Panc1 (cell line): ENCODE results near the gene HMCN2. TPM values are rescaled to one million over a fixed set of nuclear protein-coding genes. Genes with fewer than 3 reads are reported as not detected.

Experiments
- ATAC-seq: fragments of 200-7000 bp; cut with Tn5 transposase; 2 replicates; pipeline ENCODE4 v1.9.1; 2020; ENCODE audit warnings: mild to moderate bottlenecking, moderate library complexity
- BruUV-seq: library from RNA; stranded (reverse); fragments of 400-500 nt; replicated peaks from 2 replicates; lab custom pipeline; 2021; lab: Mats Ljungman, UMichigan
- CTCF ChIA-PET: fragments of 300-600 bp; sonication (Branson Sonifier 250); formaldehyde crosslinking; loops from one replicate; lab custom pipeline; 2022; ENCODE audit warnings: antibody characterized with exemption; lab: Charles Lee
- POLR2A ChIA-PET: fragments of 300-600 bp; sonication (Branson Sonifier 250); formaldehyde crosslinking; loops from one replicate; lab custom pipeline; 2022; ENCODE audit warnings: antibody characterized with exemption; lab: Charles Lee
- DNase-seq: peaks from one replicate; pipeline ENCODE4 v3.0.0-alpha.2; 2010; ENCODE audit warnings: low read depth, low spot score
- H3K27ac ChIP-seq: 2 replicates; pipeline ENCODE4 v1.5.1; 2011; ENCODE audit warnings: mild to moderate bottlenecking, low read length, inconsistent platforms
- H3K27me3 ChIP-seq: fragments of 200-500 bp; sonication (Bioruptor generic); 2 replicates; pipeline ENCODE4 v1.6.0; 2014; ENCODE audit warnings: low read length, inconsistent platforms; ENCODE audit not compliant: control insufficient read depth, insufficient read depth
- H3K36me3 ChIP-seq: fragments of 200-500 bp; sonication (Bioruptor generic); 2 replicates; pipeline ENCODE4 v1.5.1; 2014; ENCODE audit warnings: inconsistent platforms, mild to moderate bottlenecking, low read length, moderate library complexity; ENCODE audit not compliant: control insufficient read depth, insufficient read depth
- H3K4me1 ChIP-seq: 2 replicates; pipeline ENCODE4 v1.5.1; 2011; ENCODE audit warnings: inconsistent platforms, mild to moderate bottlenecking, low read length, moderate library complexity; ENCODE audit not compliant: control insufficient read depth, insufficient read depth
- H3K4me3 ChIP-seq, 2 experiments: 2 replicates each; pipeline ENCODE4 v1.5.1; 2011 to 2012; ENCODE audit warnings: low read depth in 2 of 2, low read length in 2 of 2, mild to moderate bottlenecking in 2 of 2, inconsistent platforms in 1 of 2, moderate library complexity in 1 of 2
- H3K9me3 ChIP-seq: fragments of 200-500 bp; sonication (Bioruptor generic); 2 replicates; pipeline ENCODE4 v1.5.1; 2014; ENCODE audit warnings: low read depth, mild to moderate bottlenecking, inconsistent platforms, low read length, moderate library complexity; ENCODE audit not compliant: control insufficient read depth, insufficient read depth
- POLR2AphosphoS5 ChIP-seq: IDR thresholded peaks from 2 replicates; pipeline ENCODE4 v1.6.1; 2012; ENCODE audit warnings: mild to moderate bottlenecking, low read depth, low read length, moderate library complexity
- SIN3A ChIP-seq: IDR thresholded peaks from 2 replicates; pipeline ENCODE4 v1.6.1; 2012; ENCODE audit warnings: low read depth, mild to moderate bottlenecking, low read length, moderate library complexity, borderline replicate concordance; ENCODE audit not compliant: insufficient read depth
- TCF7L2 ChIP-seq: IDR thresholded peaks from 2 replicates; pipeline ENCODE4 v1.6.1; 2011; ENCODE audit warnings: mild to moderate bottlenecking, low read depth, low read length, inconsistent platforms
- in situ Hi-C: cut with HindIII; loops from 2 replicates; pipeline ENCODE4 v1.10.0; 2016; ENCODE audit warnings: low sequenced_read_pairs, low pct_unique_long_range_greater_than_20kb
- intact Hi-C: fragments of 100-400 bp; cut with micrococcal nuclease; formaldehyde crosslinking; loops from one replicate; pipeline ENCODE4 v1.10.0; 2022; ENCODE audit not compliant: unreplicated experiment
- total RNA-seq: library from RNA; stranded (reverse); gene quantifications from one replicate; pipeline ENCODE4 v1.2.1, GENCODE V29; 2021; ENCODE audit not compliant: unreplicated experiment
- TF ChIP-seq, protein P1 (sequence below): fragments of 450-650 bp; IDR thresholded peaks from 2 replicates; pipeline ENCODE4 v1.5.1; 2017; ENCODE audit warnings: mild to moderate bottlenecking
- TF ChIP-seq, protein P2 (sequence below), 2 experiments: IDR thresholded peaks; 2 replicates each; pipeline ENCODE4 v1.6.1; 2011 to 2012; ENCODE audit warnings: low read depth in 2 of 2, control low read depth in 1 of 2, low read length in 1 of 2, mild to moderate bottlenecking in 1 of 2, moderate library complexity in 1 of 2; ENCODE audit not compliant: insufficient read depth in 1 of 2

HMCN2 gene
- total RNA-seq, 1 experiment from 2014 or later, result 0.05 TPM

DNA sequence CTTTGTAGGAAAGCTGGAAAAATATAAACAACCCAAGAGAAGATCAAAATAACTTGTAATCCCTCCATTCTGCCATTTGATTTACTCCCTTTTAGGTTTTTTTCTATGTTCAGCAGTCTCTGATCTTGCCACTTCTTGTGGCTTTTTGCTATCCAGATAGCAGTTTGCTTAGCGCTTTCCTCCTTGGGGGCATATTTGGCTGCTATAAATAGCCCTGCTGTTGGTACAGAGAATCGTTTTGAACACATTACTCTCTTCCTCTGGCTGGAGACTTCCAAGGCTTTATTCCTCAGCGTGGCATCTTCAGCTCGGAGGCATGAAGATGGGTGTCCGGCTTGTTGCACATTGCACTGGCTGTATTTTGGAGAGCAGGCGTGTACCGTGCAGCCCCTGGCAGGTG lies 38.6 kb downstream of the HMCN2 start:
- no TSS peak for BruUV-seq
- no peaks in the 10 kb centered on the region for H3K4me1 ChIP-seq
- H3K27ac ChIP-seq, result no peak overlapping the region
- ATAC-seq (no peak), DNase-seq (no peak)
- ChIA-PET CTCF (no interaction called here), POLR2A (no interaction called here)
- TF ChIP-seq SIN3A, result no peak
- no peak for TF ChIP-seq TCF7L2
- TF ChIP-seq, protein P1, sequence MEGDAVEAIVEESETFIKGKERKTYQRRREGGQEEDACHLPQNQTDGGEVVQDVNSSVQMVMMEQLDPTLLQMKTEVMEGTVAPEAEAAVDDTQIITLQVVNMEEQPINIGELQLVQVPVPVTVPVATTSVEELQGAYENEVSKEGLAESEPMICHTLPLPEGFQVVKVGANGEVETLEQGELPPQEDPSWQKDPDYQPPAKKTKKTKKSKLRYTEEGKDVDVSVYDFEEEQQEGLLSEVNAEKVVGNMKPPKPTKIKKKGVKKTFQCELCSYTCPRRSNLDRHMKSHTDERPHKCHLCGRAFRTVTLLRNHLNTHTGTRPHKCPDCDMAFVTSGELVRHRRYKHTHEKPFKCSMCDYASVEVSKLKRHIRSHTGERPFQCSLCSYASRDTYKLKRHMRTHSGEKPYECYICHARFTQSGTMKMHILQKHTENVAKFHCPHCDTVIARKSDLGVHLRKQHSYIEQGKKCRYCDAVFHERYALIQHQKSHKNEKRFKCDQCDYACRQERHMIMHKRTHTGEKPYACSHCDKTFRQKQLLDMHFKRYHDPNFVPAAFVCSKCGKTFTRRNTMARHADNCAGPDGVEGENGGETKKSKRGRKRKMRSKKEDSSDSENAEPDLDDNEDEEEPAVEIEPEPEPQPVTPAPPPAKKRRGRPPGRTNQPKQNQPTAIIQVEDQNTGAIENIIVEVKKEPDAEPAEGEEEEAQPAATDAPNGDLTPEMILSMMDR, result no peak
- TF ChIP-seq, protein P2, sequence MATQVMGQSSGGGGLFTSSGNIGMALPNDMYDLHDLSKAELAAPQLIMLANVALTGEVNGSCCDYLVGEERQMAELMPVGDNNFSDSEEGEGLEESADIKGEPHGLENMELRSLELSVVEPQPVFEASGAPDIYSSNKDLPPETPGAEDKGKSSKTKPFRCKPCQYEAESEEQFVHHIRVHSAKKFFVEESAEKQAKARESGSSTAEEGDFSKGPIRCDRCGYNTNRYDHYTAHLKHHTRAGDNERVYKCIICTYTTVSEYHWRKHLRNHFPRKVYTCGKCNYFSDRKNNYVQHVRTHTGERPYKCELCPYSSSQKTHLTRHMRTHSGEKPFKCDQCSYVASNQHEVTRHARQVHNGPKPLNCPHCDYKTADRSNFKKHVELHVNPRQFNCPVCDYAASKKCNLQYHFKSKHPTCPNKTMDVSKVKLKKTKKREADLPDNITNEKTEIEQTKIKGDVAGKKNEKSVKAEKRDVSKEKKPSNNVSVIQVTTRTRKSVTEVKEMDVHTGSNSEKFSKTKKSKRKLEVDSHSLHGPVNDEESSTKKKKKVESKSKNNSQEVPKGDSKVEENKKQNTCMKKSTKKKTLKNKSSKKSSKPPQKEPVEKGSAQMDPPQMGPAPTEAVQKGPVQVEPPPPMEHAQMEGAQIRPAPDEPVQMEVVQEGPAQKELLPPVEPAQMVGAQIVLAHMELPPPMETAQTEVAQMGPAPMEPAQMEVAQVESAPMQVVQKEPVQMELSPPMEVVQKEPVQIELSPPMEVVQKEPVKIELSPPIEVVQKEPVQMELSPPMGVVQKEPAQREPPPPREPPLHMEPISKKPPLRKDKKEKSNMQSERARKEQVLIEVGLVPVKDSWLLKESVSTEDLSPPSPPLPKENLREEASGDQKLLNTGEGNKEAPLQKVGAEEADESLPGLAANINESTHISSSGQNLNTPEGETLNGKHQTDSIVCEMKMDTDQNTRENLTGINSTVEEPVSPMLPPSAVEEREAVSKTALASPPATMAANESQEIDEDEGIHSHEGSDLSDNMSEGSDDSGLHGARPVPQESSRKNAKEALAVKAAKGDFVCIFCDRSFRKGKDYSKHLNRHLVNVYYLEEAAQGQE (IDR thresholded peaks at IDR 0.05; ENCODE audit: insufficient read depth in 1 of 2, low read depth in 2 of 2, low read length in 1 of 2), result no peak
- TF ChIP-seq POLR2AphosphoS5, result no peak
- in situ Hi-C loops (no loop called here), intact Hi-C loops (no loop called here)
- no peak overlapping the region for H3K4me3 ChIP-seq
- H3K27me3 ChIP-seq, result no peaks in the 10 kb centered on the region
- no peaks in the 10 kb centered on the region for H3K36me3 ChIP-seq
- no peaks in the 10 kb centered on the region for H3K9me3 ChIP-seq

DNA sequence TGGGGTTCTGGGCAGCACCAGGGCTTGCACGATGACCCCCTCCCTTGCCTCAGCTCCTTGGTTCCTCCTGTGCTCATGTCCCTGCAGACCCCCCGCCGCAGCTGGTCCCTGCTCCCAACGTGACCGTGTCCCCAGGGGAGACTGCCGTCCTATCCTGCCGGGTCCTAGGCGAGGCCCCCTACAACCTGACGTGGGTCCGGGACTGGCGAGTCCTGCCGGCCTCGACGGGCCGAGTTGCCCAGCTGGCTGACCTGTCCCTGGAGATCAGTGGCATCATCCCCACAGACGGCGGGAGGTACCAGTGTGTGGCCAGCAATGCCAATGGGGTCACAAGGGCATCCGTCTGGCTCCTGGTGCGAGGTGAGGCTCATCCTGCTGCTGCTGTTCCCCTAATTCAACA lies 39.1 kb downstream of the HMCN2 start:
- no peaks in the 10 kb centered on the region for H3K9me3 ChIP-seq
- BruUV-seq, result no TSS peak
- intact Hi-C loops (no loop called here), in situ Hi-C loops (no loop called here)
- H3K4me1 ChIP-seq, result no peaks in the 10 kb centered on the region
- H3K36me3 ChIP-seq, result no peaks in the 10 kb centered on the region
- no peak for DNase-seq
- TF ChIP-seq POLR2AphosphoS5, result no peak
- TF ChIP-seq, protein P1, result no peak
- TF ChIP-seq, protein P2 (IDR thresholded peaks at IDR 0.05; ENCODE audit: insufficient read depth in 1 of 2, low read depth in 2 of 2, low read length in 1 of 2), result no peak
- no peak for TF ChIP-seq SIN3A
- no peak for TF ChIP-seq TCF7L2
- no peaks in the 10 kb centered on the region for H3K27me3 ChIP-seq
- ATAC-seq, result no peak
- POLR2A ChIA-PET, result no interaction called here
- no peak overlapping the region for H3K27ac ChIP-seq
- CTCF ChIA-PET, result no interaction called here
- H3K4me3 ChIP-seq, result no peak overlapping the region
